G401 (cell line): ENCODE measurements around the gene HOXA3. TPM values are rescaled to one million over a fixed set of nuclear protein-coding genes. Genes with fewer than 3 reads are reported as not detected.

Experiments
- DNase-seq: peaks from one replicate; pipeline ENCODE4 v3.0.0-alpha.2; 2015; ENCODE audit warnings: low spot score
- in situ Hi-C: cut with HindIII; loops from 2 replicates; pipeline ENCODE4 v1.10.0; 2016; ENCODE audit warnings: low sequenced_read_pairs, mixed read lengths
- total RNA-seq: library from RNA; depleted of rRNA; stranded (reverse); fragments of >200 nt; shearing (Covaris generic); gene quantifications from 2 replicates; pipeline ENCODE4 v1.2.3, GENCODE V29; 2014

Gene HOXA3
- total RNA-seq, 1 experiment from 2014 or later = 2.2 TPM

- DNase-seq = no peak
- in situ Hi-C loops = no loop called here
Measured at GRCh38 chr7:27123007-27123476, 29.3 kb downstream of the HOXA3 start.

- no peak for DNase-seq
- in situ Hi-C loops = no loop called here
Measured at GRCh38 chr7:27122077-27122910, 30.1 kb downstream of the HOXA3 start.

- in situ Hi-C loops = no loop called here
- no peak for DNase-seq
Measured at GRCh38 chr7:27121684-27122076, 30.7 kb downstream of the HOXA3 start.

- no peak for DNase-seq
- in situ Hi-C loops = loop anchor here (5.0 kb wide), 1 partner anchor 262 kb away; no protein-coding TSS in a partner anchor
Measured at GRCh38 chr7:27119412-27119911, 32.9 kb downstream of the HOXA3 start.

- in situ Hi-C loops = loop anchor here (5.0 kb wide), 1 partner anchor 261 kb away; no protein-coding TSS in a partner anchor
- no peak for DNase-seq
Measured at GRCh38 chr7:27118580-27118979, 33.8 kb downstream of the HOXA3 start.

- in situ Hi-C loops = loop anchor here (5.0 kb wide), 1 partner anchor 261 kb away; no protein-coding TSS in a partner anchor
- no peak for DNase-seq
Measured at GRCh38 chr7:27117887-27118491, 34.4 kb downstream of the HOXA3 start.

- in situ Hi-C loops = loop anchor here (5.0 kb wide), 1 partner anchor 260 kb away; no protein-coding TSS in a partner anchor
- DNase-seq = no peak
Measured at GRCh38 chr7:27116962-27117886, 35.2 kb downstream of the HOXA3 start.

GRCh38 chr7:27116031-27116961 lies 36.1 kb downstream of the HOXA3 start:
- DNase-seq = no peak
- in situ Hi-C loops = loop anchor here (5.0 kb wide), 1 partner anchor 259 kb away; no protein-coding TSS in a partner anchor

- in situ Hi-C loops = loop anchor here (5.0 kb wide), 1 partner anchor 258 kb away; no protein-coding TSS in a partner anchor
- DNase-seq = no peak
Measured at GRCh38 chr7:27115221-27116026, 37.0 kb downstream of the HOXA3 start.

- in situ Hi-C loops = loop anchor here (5.0 kb wide), 1 partner anchor 258 kb away; no protein-coding TSS in a partner anchor
- DNase-seq = no peak
Measured at GRCh38 chr7:27114881-27115220, 37.5 kb downstream of the HOXA3 start.

GRCh38 chr7:27113991-27114769 lies 38.2 kb downstream of the HOXA3 start:
- in situ Hi-C loops = no loop called here
- DNase-seq = no peak

GRCh38 chr7:27112955-27113949 lies 39.1 kb downstream of the HOXA3 start:
- no peak for DNase-seq
- in situ Hi-C loops = no loop called here

GRCh38 chr7:27112361-27112760 lies 40.0 kb downstream of the HOXA3 start:
- in situ Hi-C loops = no loop called here
- DNase-seq = no peak

GRCh38 chr7:27111751-27112277 lies 40.6 kb downstream of the HOXA3 start:
- in situ Hi-C loops = no loop called here
- no peak for DNase-seq

- in situ Hi-C loops = no loop called here
- DNase-seq = no peak
Measured at GRCh38 chr7:27111042-27111750, 41.2 kb downstream of the HOXA3 start.
